GM23248 (cell line): ENCODE results near the gene PAPPA.

Experiments
- EZH2 ChIP-seq: fragments of 200-600 bp; sonication (generic); IDR thresholded peaks from 2 replicates; pipeline ENCODE4 v1.6.1; 2018; ENCODE audit warnings: antibody characterized with exemption, mild to moderate bottlenecking; ENCODE audit not compliant: insufficient read depth, poor library complexity, severe bottlenecking
- EZH2phosphoT487 ChIP-seq: fragments of 200-600 bp; sonication (generic); IDR thresholded peaks from 2 replicates; pipeline ENCODE4 v1.6.1; 2018; ENCODE audit warnings: antibody characterized with exemption, moderate library complexity, mild to moderate bottlenecking, low read depth; ENCODE audit not compliant: insufficient read depth

DNA sequence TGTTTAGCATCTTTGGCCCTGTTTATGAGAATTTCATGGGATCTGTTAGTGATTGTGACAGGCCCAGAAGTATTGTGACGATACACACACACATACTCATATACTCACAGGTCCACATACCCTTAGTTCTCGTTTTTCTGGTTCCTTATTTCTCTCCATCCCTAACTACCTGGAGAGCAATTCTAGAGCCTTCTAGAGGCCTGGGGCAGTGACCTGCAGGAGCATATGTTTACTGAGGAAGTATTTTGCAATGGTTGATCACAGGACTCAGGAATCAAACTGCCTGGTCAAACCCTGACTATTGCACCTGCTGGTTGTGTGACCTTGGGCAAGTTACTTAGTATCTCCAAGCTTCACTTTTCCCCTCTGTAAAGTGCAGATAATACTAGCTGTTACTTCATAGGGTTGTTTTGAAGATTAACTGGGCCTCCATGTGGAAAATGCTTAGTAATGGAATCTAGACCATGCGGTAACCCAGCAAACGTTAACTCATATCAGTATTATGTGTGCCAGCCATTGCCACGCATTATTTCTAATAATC lies 8.7 kb downstream of the PAPPA start:
- TF ChIP-seq EZH2 (no peak), EZH2phosphoT487 (no peak)
